T-helper 1 cell treated with Interleukin-12 subunit alpha and Interleukin-12 subunit beta and Interleukin-4 antibody, amounts not matched to agents 30 μg/mL and 1 μg/mL, for 36 hours (primary cell): ENCODE measurements around the gene SCARF2.

ENCODE experiments used
- H3K27ac Mint-ChIP-seq: one replicate; pipeline ENCODE4 v1.8.0; 2021; ENCODE audit warnings: mild to moderate bottlenecking, mixed read lengths
- H3K27me3 Mint-ChIP-seq: one replicate; pipeline ENCODE4 v1.8.0; 2021; ENCODE audit warnings: low read depth, mixed read lengths
- H3K36me3 Mint-ChIP-seq: one replicate; pipeline ENCODE4 v1.8.0; 2021; ENCODE audit warnings: low read depth, mixed read lengths
- H3K4me1 Mint-ChIP-seq: one replicate; pipeline ENCODE4 v1.8.0; 2021; ENCODE audit warnings: low read depth, mixed read lengths
- H3K4me3 Mint-ChIP-seq: one replicate; pipeline ENCODE4 v1.8.0; 2021; ENCODE audit warnings: mild to moderate bottlenecking, moderate library complexity, mixed read lengths
- H3K9me3 Mint-ChIP-seq: one replicate; pipeline ENCODE4 v1.8.0; 2021; ENCODE audit warnings: mixed read lengths

The SCARF2 gene

DNA sequence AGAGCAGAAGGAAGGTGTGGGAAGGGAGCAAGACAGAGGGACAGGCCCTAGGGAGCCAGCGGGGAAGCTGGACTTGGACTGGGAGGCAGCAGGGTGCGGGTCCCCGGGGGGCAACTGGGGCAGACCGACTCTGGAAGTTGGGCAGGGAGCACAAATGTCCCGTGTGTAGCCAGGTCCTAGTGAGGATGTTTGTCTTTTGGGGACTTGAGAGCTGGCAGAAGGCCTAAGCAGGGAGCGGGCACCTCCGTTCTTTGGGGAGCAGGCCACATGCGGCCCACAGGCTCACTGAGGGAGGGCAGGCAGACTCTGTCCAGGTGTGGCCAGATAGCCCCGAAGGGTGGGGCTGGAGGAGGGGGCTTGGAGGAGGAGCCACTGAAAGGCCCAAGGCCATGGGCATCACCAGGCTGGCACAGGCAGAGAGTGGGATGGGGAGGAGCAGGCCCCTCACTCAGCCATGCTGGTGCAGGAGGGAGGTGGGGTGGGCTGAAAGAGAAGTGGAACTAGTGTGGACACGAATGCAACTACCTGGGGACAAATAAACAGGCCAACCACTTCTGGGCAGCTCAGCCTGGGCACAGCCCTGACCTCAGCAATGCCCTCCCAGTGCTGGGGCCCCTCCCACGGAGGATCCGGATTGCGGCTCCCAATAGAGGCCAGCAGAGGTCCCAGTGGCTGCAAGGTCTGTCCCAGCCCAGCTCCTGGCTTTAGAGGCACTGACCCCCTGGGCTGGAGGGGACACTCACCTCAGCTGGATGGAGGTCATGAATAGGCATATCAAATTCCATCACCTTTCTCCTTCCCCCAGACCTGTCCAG is 1.3 kb upstream of the SCARF2 start:
- Mint-ChIP-seq H3K36me3 (peaks cover 4% of the 10 kb centered on the region), H3K27me3 (peaks cover 48% of the 10 kb centered on the region), H3K9me3 (no peaks in the 10 kb centered on the region), H3K27ac (no peak overlapping the region), H3K4me3 (no peak overlapping the region), H3K4me1 (peaks cover 8% of the 10 kb centered on the region)

DNA sequence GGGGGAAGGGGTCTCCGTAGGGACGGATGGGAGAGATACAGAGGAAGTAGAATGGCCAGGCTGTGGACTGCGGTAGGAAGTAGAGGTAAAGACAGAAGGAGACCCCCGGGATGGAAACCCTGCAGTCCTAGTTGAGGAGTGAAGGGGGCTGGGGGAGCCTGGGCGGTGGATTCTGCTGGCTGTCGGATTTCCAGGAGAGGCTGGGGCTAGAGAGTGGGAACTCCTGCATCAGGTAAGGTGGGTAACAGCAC is 727 bp upstream of the SCARF2 start:
- Mint-ChIP-seq H3K36me3 (peaks cover 4% of the 10 kb centered on the region), H3K9me3 (no peaks in the 10 kb centered on the region), H3K27ac (no peak overlapping the region), H3K4me3 (no peak overlapping the region), H3K27me3 (peaks cover 51% of the 10 kb centered on the region), H3K4me1 (peaks cover 8% of the 10 kb centered on the region)

- H3K36me3 Mint-ChIP-seq = no peaks in the 10 kb centered on the region
- peaks cover 65% of the 10 kb centered on the region for H3K27me3 Mint-ChIP-seq
- peak overlapping the region; percentile 52 for H3K4me3 Mint-ChIP-seq
- no peaks in the 10 kb centered on the region for H3K9me3 Mint-ChIP-seq
- peaks cover 10% of the 10 kb centered on the region for H3K4me1 Mint-ChIP-seq
- H3K27ac Mint-ChIP-seq = peak overlapping the region; percentile 42
Observed at GRCh38 chr22:20436768-20437612, 635 bp downstream of the SCARF2 start.

GRCh38 chr22:20436307-20436767 is 1.3 kb downstream of the SCARF2 start:
- Mint-ChIP-seq H3K9me3 (no peaks in the 10 kb centered on the region), H3K27me3 (peaks cover 71% of the 10 kb centered on the region), H3K4me1 (peaks cover 11% of the 10 kb centered on the region), H3K4me3 (peak overlapping the region; percentile 52), H3K27ac (no peak overlapping the region), H3K36me3 (no peaks in the 10 kb centered on the region)

DNA sequence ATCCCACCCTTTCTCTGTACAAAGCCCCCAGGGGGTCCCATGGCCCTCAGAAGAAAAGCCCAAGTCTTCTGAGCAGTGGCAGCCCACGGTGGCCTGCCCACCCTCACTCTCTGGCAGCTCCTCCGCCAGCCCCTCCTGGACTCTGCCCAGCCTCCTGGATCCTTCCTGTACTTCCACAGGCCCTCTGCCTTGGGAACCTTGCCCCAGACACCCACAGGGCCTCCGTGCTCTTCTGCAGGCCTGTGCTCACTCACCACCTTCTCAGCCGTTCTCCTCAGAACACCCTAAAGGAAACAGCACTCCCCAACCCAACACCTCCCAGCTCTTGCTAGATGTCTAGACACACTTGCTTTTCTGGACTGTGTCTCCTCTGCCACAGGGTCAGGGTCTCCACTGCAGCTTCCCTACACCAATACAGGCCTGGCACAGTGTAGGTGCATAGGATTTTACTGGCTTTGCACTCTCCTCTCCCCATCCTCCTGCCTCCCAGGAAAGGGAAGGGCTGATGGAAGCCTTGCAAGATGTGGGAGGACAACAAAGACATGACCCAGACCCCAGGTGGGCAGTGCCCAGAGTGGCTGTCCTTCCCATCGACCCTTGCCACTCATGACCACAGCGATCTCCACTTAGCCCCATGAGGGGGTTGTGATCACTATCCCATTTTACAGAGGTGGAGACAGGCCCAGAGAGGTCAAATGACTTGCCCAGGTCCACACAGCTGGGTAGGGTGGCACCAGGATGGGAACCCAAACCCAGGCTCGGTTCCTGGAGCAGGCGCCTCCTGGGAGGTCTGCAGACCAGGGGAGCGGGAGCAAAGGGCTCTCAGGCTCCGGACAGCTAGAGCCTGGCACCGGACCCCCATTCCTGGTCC is 2.0 kb downstream of the SCARF2 start:
- peaks cover 74% of the 10 kb centered on the region for H3K27me3 Mint-ChIP-seq
- H3K4me3 Mint-ChIP-seq = no peak overlapping the region
- no peaks in the 10 kb centered on the region for H3K36me3 Mint-ChIP-seq
- peaks cover 11% of the 10 kb centered on the region for H3K4me1 Mint-ChIP-seq
- no peak overlapping the region for H3K27ac Mint-ChIP-seq
- H3K9me3 Mint-ChIP-seq = no peaks in the 10 kb centered on the region

GRCh38 chr22:20434773-20435172 is 2.9 kb downstream of the SCARF2 start:
- no peak overlapping the region for H3K27ac Mint-ChIP-seq
- H3K9me3 Mint-ChIP-seq = no peaks in the 10 kb centered on the region
- H3K4me3 Mint-ChIP-seq = no peak overlapping the region
- peaks cover 82% of the 10 kb centered on the region for H3K27me3 Mint-ChIP-seq
- no peaks in the 10 kb centered on the region for H3K36me3 Mint-ChIP-seq
- peaks cover 13% of the 10 kb centered on the region for H3K4me1 Mint-ChIP-seq

DNA sequence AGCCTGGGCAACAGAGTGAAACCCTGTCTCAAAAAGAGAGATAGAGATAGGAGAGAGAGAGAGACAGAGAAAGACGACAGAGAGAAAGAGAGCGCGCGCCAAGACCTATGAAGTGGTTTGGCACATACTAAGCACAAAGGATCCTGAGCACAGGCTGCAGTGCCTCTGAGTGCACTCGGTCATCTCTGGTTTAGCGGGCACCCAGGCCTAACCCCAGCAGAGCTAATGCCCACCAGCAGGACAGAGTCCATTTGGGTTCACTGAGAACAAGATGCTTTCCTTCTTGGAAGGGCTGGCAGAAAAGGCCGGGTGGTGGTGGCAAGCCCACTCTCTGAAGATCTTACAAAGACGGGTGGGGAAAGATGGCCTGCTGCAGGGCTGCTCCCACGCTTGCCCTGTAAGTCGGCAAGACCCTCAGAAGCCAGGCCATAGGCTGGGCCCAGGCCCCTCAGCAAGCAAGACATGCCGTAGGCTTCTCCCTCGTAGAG is 3.3 kb downstream of the SCARF2 start:
- Mint-ChIP-seq H3K4me3 (no peak overlapping the region), H3K36me3 (no peaks in the 10 kb centered on the region), H3K9me3 (no peaks in the 10 kb centered on the region), H3K4me1 (peaks cover 13% of the 10 kb centered on the region), H3K27me3 (peaks cover 78% of the 10 kb centered on the region), H3K27ac (no peak overlapping the region)

GRCh38 chr22:20433686-20434241 is 3.9 kb downstream of the SCARF2 start:
- peaks cover 16% of the 10 kb centered on the region for H3K4me1 Mint-ChIP-seq
- H3K27ac Mint-ChIP-seq = no peak overlapping the region
- H3K9me3 Mint-ChIP-seq = no peaks in the 10 kb centered on the region
- H3K36me3 Mint-ChIP-seq = peaks cover 3% of the 10 kb centered on the region
- H3K27me3 Mint-ChIP-seq = peaks cover 77% of the 10 kb centered on the region
- H3K4me3 Mint-ChIP-seq = no peak overlapping the region

GRCh38 chr22:20433191-20433590 is 4.4 kb downstream of the SCARF2 start:
- Mint-ChIP-seq H3K36me3 (peaks cover 3% of the 10 kb centered on the region), H3K27ac (no peak overlapping the region), H3K4me1 (peaks cover 16% of the 10 kb centered on the region), H3K4me3 (no peak overlapping the region), H3K9me3 (no peaks in the 10 kb centered on the region), H3K27me3 (peaks cover 77% of the 10 kb centered on the region)

- Mint-ChIP-seq H3K4me3 (no peak overlapping the region), H3K27me3 (peaks cover 81% of the 10 kb centered on the region), H3K36me3 (peaks cover 3% of the 10 kb centered on the region), H3K9me3 (no peaks in the 10 kb centered on the region), H3K27ac (no peak overlapping the region), H3K4me1 (peaks cover 14% of the 10 kb centered on the region)
Observed at GRCh38 chr22:20432244-20432686, 5.4 kb downstream of the SCARF2 start.

- H3K9me3 Mint-ChIP-seq = no peaks in the 10 kb centered on the region
- H3K4me3 Mint-ChIP-seq = no peak overlapping the region
- no peak overlapping the region for H3K27ac Mint-ChIP-seq
- H3K4me1 Mint-ChIP-seq = peaks cover 10% of the 10 kb centered on the region
- peaks cover 3% of the 10 kb centered on the region for H3K36me3 Mint-ChIP-seq
- peaks cover 81% of the 10 kb centered on the region for H3K27me3 Mint-ChIP-seq
Observed at GRCh38 chr22:20431511-20432192, 6.0 kb downstream of the SCARF2 start.

DNA sequence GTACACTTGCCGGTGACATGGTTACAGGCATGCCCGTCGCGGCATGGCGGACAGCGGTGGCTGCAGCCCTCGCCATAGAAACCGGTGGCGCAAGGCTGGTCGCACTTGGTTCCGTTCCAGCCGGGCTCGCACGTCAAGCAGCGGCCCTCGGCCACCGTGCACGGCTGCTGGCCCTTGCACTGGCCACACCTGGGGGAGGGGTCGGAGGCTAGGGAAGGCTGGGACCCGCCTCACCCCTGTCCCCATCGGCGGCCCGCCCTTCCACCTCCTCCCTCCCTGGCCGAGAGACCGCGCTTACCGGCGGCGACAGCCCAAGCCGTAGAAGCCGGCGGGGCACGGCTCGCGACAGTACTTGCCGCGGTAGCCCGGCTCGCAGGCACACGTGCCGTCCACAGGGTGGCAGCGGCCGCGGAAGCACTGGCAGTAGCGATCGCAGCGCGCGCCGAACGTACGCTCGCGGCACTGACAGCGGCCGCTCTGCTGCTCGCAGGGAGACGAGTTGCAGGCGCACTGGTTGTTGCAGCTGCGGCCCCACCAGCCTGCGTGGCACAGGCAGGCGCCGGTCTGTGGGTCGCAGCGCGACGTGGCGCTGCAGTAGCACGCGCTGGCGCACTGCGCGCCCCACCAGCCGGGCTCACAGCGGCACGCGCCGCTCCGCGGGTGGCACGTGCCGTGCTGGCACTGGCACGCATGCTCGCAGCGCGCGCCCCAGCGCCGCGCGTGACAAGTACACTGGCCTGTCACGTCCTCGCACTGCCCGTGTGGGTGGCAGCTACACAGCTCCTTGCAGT is 6.7 kb downstream of the SCARF2 start:
- Mint-ChIP-seq H3K9me3 (no peaks in the 10 kb centered on the region), H3K36me3 (peaks cover 3% of the 10 kb centered on the region), H3K4me3 (peak overlapping the region; percentile 28), H3K27me3 (peaks cover 82% of the 10 kb centered on the region), H3K27ac (no peak overlapping the region), H3K4me1 (peaks cover 10% of the 10 kb centered on the region)

- Mint-ChIP-seq H3K4me1 (peaks cover 10% of the 10 kb centered on the region), H3K4me3 (no peak overlapping the region), H3K36me3 (peaks cover 3% of the 10 kb centered on the region), H3K27me3 (peaks cover 75% of the 10 kb centered on the region), H3K27ac (no peak overlapping the region), H3K9me3 (no peaks in the 10 kb centered on the region)
Observed at GRCh38 chr22:20430101-20430719, 7.4 kb downstream of the SCARF2 start.
